GM18511 (cell line): ENCODE data around the gene ARHGAP1.

Source experiments
- ATAC-seq: cut with Tn5 transposase; IDR thresholded peaks from one replicate; pipeline ENCODE4 v1.9.1; 2021; ENCODE audit warnings: mild to moderate bottlenecking, moderate library complexity; ENCODE audit not compliant: unreplicated experiment

Gene ARHGAP1

GRCh38 chr11:46700241-46701077, at the start of gene ARHGAP1, which contains the start of gene ZNF408:
Gene ARHGAP1 (minus strand): TSS chr11:46700619. CDS start chr11:46696107, 4,512 bp downstream.
Gene ZNF408 (plus strand): TSS chr11:46701031. CDS start chr11:46701048, 17 bp downstream.
- peak; percentile 96 for ATAC-seq

GRCh38 chr11:46747150-46747549, 46.7 kb upstream of the ARHGAP1 start:
- ATAC-seq, result no peak

GRCh38 chr11:46745995-46746394, 45.6 kb upstream of the ARHGAP1 start:
- no peak for ATAC-seq

GRCh38 chr11:46745328-46745727, 44.9 kb upstream of the ARHGAP1 start:
- ATAC-seq, result no peak

- no peak for ATAC-seq
These were observed 43.4 kb upstream of the ARHGAP1 start for GRCh38 chr11:46743693-46744339.

GRCh38 chr11:46743043-46743442, 42.6 kb upstream of the ARHGAP1 start:
- no peak for ATAC-seq

- no peak for ATAC-seq
These were observed 41.4 kb upstream of the ARHGAP1 start for GRCh38 chr11:46741600-46742484.

- ATAC-seq, result no peak
These were observed 38.5 kb upstream of the ARHGAP1 start for GRCh38 chr11:46738887-46739286.

- ATAC-seq, result no peak
These were observed 37.3 kb upstream of the ARHGAP1 start for GRCh38 chr11:46737699-46738098.

- ATAC-seq, result no peak
These were observed 36.2 kb upstream of the ARHGAP1 start for GRCh38 chr11:46736615-46737014.

- no peak for ATAC-seq
These were observed 35.7 kb upstream of the ARHGAP1 start for GRCh38 chr11:46736146-46736545.

- ATAC-seq, result no peak
These were observed 32.8 kb upstream of the ARHGAP1 start for GRCh38 chr11:46733234-46733633.

- ATAC-seq, result no peak
These were observed 31.1 kb upstream of the ARHGAP1 start for GRCh38 chr11:46731545-46731944.

GRCh38 chr11:46729110-46730027, 28.9 kb upstream of the ARHGAP1 start:
- no peak for ATAC-seq

GRCh38 chr11:46728659-46729040, 28.2 kb upstream of the ARHGAP1 start:
- ATAC-seq, result no peak

- no peak for ATAC-seq
These were observed 27.7 kb upstream of the ARHGAP1 start for GRCh38 chr11:46727952-46728658.

GRCh38 chr11:46726206-46726862, 25.9 kb upstream of the ARHGAP1 start:
- ATAC-seq, result no peak

- no peak for ATAC-seq
These were observed 25.2 kb upstream of the ARHGAP1 start for GRCh38 chr11:46725338-46726205.
